ENCODE data around the gene TRAPPC3L.
"Not testable (repeated sequence)": the region's sequence is repeated elsewhere in the genome, so short reads cannot be mapped to it uniquely, and the experiment has no call there.

Gene TRAPPC3L

DNA sequence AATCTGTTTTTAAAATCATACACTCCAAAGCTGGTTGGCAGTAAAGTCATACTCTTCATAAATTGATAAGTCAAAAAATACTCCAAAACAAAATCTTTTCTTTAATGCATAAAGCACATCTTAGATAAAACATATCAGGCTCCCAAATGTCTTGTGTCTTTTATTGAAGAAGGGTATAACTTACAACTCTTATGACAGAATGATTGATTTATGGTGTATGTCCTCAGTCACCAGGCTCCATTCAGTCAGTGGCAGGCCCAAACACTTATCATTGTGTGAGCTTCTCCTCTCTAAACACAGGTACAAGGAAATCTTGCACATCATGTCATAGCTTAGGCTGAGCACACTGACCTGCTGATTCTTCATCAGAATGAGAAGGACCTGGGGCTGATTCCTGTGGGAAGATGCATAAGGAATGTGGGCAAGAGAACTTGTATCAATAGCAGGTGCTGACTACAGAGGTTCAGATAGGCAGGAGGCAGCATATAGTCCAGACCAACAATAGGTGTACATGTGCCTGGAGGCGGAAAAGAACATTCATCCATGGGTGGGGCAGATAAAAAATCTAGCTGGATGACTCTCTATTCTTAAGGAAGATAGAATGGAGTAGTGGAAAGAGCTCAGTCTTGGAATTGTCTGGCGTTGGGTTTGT lies 32.1 kb downstream of the TRAPPC3L start:
- DNase-seq (ENCODE audit: low read depth): no peak

DNA sequence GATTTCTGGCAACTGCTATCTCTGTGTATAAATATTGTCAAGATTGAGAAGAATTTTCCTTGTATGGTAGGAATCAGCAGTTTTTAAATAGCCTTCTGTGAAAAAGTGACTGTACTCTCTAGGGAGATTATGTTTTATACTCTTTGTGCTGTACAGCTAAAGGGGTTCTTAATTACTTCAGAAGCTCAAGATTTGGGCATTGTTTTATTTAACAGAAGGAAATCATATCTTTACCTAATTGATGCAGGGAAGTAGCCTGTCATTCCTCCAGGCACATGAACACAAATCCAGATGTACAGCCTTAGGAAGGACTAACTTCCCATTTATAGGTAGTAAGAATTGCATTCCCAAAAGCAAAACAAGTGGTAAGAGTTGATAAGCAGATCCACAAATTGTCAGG lies 32.8 kb downstream of the TRAPPC3L start:
- no peak for DNase-seq (ENCODE audit: low read depth)

DNA sequence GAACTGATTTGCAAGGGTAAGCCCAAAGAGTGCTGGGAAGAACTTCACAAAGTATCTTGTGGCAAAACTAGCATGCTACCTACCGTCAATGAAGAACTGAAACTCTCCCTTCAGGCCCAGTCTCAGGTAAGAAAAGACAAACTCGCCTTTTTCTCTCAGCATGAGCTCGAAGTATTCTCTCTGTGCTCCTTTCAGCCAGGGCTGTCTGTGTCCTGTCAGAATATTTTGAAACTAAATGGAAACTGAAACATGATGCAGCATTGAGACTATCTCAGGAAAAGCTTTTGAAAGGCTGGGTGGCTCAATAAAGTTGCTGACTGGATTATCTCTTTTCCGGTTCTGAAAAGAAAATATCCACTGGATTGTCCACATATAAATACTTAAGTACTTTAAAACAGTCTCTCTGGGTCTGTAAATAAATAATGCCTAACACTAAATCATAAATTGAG lies 33.3 kb downstream of the TRAPPC3L start:
- DNase-seq (ENCODE audit: low read depth): no peak

DNA sequence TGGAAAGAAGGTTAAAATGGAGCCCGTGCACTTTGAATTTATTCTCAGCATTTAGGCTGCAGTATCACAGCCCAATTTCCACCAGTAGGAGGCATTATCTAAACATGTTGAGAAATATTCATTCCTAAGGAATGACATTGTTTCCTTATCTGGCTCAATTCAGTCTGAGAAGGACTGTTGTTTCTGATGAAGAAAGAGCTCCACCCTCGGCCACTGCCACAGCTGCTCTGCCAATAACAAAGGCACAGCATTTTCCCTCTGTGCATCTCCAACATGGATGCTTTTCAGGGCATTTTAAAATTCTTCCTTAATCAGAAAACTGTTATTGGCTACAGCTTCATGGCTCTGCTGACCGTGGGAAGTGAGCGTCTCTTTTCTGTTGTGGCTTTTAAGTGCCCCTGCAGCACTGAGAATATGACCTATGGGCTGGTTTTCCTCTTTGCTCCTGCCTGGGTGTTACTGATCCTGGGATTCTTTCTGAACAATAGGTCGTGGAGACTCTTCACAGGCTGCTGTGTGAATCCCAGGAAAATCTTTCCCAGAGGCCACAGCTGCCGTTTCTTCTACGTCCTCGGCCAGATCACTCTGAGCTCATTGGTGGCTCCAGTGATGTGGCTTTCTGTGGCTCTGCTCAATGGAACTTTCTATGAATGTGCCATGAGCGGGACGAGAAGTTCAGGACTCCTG lies 33.9 kb downstream of the TRAPPC3L start, which contains the start of gene CALHM5:
TSS of gene CALHM5 (plus strand) at position 216 of the 687 bp plus-strand sequence. CDS start at position 274, 58 bp downstream.
- peak; percentile 86 for DNase-seq (ENCODE audit: low read depth)

DNA sequence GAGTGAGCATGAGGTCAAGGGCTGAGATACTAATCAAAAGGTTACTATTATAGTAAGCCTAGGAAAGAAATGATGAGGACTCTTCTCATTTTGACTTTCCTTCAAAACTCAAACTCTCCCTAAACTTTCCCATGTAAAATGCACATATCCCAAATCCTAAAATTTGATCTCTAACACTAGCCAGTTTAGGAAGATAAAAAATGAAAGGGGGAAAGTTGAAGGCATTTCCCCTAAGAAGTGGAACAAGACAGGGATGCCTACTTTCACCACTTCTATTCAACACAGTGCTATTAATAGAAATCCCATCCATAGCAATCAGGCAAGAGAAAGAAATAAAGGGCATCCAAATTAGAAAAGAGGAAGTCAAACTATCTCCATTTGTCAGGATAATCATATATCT lies 37.0 kb downstream of the TRAPPC3L start:
- no peak for DNase-seq (ENCODE audit: low read depth)

DNA sequence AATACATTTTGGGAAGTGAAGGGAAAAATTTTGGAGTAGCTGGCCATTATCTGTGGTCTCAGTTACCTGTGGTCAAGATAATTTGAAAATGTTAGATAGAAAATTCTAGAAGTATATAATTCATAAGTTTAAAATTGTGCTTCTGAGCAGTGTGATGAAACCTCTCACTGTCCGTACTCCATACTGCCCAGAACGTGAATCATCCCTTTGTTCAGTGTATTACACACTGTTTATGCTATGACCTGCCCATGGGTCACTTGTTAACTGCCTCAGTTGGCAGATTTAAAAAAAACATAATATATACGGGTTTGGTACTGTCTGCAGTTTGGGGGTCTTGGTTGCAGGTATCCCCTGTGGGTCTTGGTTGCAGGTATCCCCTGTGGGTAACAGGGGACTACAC lies 38.2 kb downstream of the TRAPPC3L start:
- no peak for DNase-seq (ENCODE audit: low read depth)

DNA sequence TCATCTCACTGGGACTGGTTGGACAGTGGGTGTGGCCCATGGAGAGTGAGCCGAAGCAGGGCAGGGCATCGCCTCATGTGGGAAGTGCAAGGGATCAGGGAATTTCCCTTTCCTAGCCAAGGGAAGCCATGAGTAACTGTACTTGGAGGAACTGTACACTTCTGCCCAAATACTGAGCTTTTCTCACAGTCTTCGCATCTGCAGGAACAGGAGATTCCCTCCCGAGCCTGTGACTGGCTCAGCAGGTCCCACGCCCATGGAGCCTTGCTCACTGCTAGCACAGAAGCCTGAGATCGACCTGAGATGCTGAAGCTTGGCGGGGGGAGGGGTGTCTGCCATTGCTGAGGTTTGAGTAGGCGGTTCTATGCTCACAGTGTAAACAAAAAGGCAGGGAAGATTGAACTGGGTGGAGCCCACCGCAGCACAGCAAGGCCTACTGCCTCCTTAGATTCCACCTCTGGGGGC lies 44.5 kb downstream of the TRAPPC3L start:
- no peak for DNase-seq (ENCODE audit: low read depth)

DNA sequence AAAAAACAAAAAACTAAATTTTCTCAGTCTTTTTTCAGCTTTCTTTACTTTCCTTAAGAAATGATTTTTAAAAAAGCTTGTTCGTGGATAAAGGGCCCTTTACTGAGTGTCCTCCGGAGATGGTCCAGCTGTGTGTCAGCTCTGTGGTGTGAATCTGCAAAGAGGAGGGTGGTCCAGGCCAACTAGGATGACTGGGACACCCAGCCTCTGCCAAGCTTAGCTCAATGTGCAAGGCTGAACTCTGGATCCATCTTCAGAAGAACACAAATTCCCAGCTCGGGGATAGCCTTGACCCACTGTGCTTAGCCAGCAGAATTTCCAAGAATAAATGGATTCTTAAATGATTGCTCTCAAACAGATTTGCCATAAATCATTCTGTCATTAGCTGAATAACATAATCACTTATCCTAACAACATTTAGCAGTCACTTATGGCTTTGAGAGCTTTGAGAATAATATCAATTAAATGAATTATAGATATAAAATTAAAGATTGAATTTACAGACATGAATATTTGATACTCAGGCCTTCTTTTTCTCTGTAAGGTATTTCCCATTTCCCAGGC lies 48.3 kb downstream of the TRAPPC3L start:
- no peak for DNase-seq (ENCODE audit: low read depth)

DNA sequence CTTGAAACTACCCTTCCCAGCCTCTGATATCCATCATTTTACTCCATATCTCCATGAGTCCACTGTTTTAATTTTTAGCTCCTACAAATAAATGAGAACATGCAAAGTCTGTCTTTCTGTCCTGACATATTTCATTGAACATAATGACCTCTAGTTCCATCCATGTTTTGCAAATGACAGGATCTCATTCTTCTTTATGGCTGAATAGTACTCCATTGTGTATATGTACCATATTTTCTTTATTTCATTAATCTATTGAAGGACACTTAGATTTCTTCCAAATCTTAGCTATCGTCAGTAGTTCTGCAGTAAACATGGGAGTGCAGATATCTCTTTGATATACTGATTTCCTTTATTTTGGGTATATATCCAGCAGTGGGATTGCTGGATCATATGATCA lies 50.3 kb downstream of the TRAPPC3L start:
- not testable (repeated sequence) for DNase-seq (ENCODE audit: low read depth)

DNA sequence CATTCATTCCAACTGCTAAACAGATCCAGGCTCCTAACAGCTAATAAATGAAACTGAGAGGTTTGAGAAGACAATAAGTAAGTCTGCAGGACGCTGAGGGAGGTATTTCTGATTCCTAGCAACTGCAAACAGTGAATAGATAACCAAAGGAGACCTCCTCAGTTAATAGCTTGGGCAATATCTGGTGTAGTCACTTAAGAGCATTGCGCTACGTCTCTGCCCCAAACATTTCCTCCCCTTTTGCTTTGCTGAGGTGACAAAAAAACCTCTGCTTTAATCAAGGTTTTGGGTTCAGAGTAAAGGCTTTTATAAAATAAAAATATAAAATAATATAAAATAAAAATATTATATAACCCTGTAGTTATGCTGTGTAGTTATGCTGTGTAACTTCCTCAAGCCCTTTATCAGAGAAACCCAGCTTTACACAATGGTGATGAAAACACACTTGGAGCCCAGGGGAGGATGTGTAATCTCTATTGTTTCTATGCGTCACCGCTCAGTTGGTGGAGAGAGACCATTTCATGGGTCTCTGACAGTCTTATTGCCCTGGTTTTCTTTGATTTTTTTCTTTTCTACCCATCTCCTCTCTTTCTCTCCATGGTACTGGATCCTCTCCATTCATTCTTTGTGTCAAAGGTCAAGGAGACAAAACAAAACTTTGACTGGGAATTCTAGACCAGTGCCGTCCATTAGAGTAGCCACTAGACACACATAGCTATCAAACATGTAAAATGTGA lies 53.0 kb downstream of the TRAPPC3L start:
- no peak for DNase-seq (ENCODE audit: low read depth)

DNA sequence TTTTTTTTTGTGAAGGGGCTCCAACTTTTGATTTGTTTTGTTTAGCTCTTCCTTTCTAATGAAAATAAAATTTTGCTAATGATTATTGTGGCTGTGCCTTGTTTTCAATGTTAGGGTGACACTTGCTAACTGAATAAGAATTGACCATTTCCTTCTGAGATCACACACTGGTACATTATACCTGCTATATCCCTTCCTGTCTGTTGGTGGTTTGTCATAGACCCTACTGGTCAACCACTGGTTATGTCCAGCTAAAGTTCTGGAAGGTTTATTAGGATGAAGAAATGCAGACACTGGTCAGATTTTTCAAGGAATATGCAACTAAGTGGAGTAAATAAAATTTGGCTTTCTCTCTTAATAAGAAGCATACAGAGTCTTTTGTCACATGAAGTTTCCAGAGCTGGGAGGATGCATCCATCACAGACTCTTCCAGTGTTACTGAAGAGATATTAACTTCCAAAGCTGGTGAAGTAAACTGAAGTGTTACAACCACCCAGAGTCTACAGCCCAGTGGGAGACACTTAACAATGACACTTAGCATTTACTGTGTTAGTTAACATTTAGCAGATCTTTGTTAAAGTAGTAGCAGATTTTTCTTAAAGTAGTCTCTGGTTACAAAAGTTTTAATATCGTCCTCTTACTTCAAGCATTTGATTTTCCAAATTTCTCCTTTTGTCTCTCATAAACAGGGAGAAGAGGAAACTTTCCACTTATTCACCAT lies 53.7 kb downstream of the TRAPPC3L start:
- no peak for DNase-seq (ENCODE audit: low read depth)

DNA sequence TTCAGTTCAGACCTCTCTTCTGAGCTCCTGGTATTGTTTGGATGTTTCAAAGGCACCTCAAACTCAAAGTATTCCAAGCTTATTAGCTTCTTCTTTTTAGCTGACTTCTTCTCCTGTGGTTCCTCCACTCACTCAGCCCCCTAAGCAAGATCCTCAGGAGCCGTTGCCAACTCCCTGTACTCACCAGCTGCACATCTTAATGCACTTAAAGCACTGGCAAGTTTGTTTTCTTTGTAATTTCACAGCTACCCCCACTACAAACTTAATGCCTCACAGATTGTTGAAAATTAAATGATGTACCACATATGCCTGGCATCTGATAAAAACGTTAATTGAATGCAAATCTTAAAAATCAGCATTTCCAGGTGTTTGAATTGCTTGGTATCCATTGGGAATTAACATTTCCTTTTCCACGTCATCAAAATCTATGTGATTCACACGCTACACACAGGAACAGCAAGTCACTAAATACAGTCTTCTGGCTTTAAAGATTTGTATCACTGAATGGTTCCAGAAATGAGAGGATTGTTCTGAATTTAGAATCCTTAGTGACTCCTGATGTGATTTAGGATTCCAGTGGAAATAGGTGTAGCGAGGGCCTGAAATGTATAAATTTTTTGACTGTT lies 59.8 kb downstream of the TRAPPC3L start:
- no peak for DNase-seq (ENCODE audit: low read depth)

DNA sequence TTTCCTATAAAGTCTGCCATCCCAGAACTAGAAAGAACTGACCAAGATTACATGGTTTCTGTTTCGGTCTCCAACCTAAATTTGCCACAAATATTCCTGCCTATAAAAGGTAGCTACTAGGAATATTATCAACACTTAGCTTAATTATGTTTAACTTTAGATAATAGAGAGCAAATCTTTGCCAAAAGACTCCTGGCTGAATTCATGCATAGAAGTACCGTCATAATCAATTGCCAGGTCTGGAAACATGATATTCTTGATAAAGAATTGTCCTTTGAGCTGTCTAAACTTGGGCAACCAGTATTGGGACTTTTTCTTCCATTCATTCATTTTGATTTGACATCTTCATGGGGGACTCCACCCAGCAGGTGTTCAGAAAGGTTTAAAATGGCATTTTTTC lies 61.9 kb downstream of the TRAPPC3L start:
- DNase-seq (ENCODE audit: low read depth): no peak

DNA sequence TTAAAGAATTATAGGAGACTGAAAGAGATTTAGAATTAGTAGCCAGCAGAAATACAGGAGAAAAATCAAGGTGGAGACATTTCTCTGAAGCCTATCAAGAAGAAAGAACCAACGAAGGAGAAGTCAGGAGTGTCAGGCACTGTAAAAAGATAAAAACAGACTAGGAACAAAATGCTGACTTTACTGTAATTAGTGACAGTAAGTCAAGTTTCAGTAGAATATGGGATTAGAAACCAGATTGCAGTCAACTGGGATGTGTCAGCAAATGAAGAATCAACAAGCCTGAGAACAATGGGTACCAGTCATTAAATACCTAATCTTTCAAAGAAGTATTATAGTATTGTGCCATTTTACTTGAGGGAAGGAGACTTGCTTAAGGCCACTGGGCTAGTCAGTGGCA lies 62.7 kb downstream of the TRAPPC3L start:
- DNase-seq (ENCODE audit: low read depth): no peak

DNA sequence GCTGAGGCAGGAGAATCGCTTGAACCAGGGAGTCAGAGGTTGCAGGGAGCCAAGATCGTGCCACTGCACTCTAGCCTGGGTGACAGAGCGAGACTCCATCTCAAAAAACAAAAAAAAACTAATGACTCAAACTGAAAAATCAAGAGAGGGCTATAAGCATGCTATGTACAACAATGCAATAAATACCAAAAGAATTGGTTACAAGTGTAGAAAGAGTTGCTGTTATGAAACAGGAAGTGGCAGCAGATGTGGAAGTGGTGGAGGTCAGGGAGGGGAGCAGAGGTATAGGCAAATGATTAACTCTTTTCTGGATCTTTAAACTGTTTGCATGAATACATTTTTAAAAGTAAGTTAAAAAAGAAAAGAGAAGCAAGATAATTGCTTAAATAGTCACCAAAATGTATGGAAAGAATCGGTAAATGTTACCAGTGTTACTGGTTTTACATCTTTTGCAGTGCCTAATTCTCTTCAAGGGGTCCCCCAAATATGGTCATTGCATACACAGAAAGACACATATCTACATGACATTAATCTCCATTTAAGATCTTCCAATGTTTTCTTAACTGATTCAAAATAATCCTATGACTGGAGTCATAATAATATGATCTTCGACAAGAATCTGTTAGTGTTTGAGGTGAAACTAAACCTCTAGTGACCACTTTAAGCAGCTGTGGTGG lies 69.3 kb downstream of the TRAPPC3L start:
- DNase-seq (ENCODE audit: low read depth): no peak

DNA sequence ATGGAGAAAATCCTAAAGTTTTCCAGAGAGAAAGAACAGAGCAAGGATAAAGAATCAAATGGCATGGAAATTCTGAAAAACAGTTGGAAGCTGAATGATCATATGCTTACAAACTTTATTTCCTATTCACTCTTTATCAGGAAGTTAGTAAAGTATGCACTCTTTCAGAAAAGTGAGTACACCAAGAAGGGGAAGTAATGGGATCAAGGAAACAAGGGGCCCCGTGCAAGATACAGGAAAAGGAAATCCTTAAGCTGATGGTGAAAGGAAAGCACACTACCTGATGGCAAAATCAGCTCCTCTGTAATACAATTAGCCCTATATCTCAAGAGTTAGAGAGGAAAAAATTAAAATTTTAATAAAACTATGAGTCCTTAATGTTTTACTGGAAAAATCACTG lies 70.3 kb downstream of the TRAPPC3L start:
- DNase-seq (ENCODE audit: low read depth): no peak

DNA sequence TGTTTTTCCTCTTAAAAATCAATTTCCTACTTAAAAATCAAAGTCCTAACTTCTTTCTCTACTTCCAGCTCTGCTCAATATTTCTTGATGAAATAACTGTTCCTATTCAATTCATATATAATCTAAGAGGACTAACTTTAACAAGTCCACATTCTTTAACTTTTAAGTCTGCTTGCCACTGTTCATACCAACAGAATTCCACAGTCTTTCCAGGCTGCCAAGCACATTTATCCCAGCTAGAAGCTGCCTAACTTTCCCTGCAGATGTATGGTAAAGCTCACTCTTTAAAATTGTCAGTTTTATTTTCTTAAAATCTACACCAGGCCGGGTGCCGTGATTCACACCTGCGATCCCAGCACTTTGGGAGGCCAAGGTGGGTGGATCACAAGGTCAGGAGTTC lies 72.8 kb downstream of the TRAPPC3L start:
- no peak for DNase-seq (ENCODE audit: low read depth)

DNA sequence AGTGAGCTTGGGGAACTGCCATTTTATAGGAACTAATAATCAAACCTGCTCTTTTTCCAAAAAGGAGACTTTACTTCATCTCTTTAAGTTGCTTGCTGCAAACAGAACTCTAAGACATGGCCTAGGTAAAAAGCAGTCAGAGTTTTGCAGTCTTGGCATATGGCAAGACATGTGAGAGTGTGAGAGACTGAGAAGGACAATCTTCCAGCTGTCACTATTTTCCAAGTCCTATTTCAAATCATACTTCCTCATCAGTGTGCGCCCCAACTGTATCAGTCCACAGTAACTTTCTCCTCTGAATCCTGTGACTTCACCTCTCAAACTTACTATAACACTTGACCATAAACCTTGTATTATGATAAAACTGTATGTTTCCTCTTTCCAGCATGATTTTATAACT lies 74.0 kb downstream of the TRAPPC3L start:
- DNase-seq (ENCODE audit: low read depth): no peak

DNA sequence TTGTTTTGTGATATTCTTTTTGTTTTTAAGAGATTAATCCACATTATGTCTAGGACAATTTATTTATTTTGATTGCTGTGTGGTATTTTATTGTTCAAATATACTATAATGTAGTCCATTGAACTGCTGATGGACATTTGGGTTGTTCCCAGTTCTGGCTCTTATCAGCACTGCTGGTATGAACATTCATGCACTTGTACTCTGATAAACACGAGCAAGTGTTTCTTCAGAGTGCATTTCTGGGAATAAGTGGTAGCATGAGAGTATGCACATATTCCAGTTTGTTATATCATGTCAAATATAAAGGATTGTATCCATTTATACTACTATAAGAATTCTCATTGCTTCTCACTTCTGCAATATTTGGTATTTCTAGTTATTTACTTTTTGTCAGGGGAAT lies 77.2 kb downstream of the TRAPPC3L start:
- DNase-seq (ENCODE audit: low read depth): no peak

DNA sequence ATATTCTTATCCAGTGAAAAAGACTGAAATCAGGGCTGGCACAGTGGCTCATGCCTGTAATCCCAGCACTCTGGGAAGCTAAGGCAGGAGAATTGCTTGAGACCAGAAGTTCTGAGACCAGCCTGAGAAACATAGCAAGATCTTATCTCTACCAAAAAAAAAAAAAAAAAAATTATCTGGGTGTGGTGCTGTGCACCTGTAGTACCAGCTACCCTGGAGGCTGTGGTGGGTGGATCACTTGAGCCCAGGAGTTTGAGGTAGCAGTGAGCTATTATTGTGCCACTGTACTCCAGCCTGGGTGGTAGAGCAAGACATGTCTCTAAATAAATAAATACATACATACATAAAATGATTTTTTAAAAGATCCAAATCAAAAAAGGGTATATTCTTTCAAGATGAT lies 78.0 kb downstream of the TRAPPC3L start:
- no peak for DNase-seq (ENCODE audit: low read depth)

DNA sequence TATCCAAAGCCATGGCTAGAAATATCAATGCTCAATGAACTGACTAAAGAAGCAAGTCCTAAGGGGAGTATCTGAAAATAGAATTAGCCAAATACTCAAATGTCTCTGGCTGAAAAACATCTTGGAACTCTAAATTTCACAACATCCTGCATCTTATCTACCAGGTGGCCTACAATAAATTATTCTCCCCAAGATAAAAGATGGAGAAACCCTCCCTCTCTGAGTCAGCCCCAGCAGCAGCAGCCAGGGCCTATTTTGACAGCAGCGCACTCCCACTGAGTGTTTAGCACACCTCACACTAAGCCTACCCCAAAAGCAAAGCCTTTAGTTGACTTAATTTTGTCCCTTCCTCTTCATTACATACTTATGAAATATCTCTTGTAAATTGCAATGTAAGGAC lies 78.4 kb downstream of the TRAPPC3L start:
- DNase-seq (ENCODE audit: low read depth): no peak

Data from HS-27A (cell line).